Vagina (tissue), 2 donors: ENCODE results near the gene CEP104. TPM values are rescaled to one million over a fixed set of nuclear protein-coding genes. Genes with fewer than 3 reads are reported as not detected.

Experiments used
- DNase-seq, 2 donors: peaks; one replicate each; pipeline ENCODE4 v3.0.0-alpha.2; 2017; ENCODE audit errors: extremely low spot score in 2 of 2
- H3K27ac ChIP-seq: fragments of 200-600 bp; sonication (generic); one replicate; pipeline ENCODE4 v1.5.1; 2019
- H3K27me3 ChIP-seq: fragments of 200-600 bp; sonication (generic); one replicate; pipeline ENCODE4 v1.5.1; 2019
- H3K36me3 ChIP-seq, 2 donors: fragments of 200-600 bp; sonication (generic); one replicate each; pipeline ENCODE4 v1.5.1; 2017 to 2019
- H3K4me1 ChIP-seq: fragments of 200-600 bp; sonication (generic); one replicate; pipeline ENCODE4 v1.5.1; 2019
- H3K4me3 ChIP-seq, 2 donors: fragments of 200-600 bp; sonication (generic); 1 replicate in 1 of 2; 2 replicates in 1 of 2; pipeline ENCODE4 v1.5.1; 2016 to 2019
- H3K9me3 ChIP-seq: fragments of 200-600 bp; sonication (generic); one replicate; pipeline ENCODE4 v1.5.1; 2019
- CTCF ChIP-seq, 3 experiments: fragments of 450-650 bp in 2 of 3; fragments of 200-600 bp in 1 of 3; sonication (generic) in 1 of 3; IDR thresholded peaks; one replicate each; pipeline ENCODE4 v1.5.1; 2017 to 2019; ENCODE audit warnings: antibody characterized with exemption in 3 of 3, mild to moderate bottlenecking in 2 of 3, moderate library complexity in 2 of 3
- POLR2A ChIP-seq, 2 donors: fragments of 450-650 bp; IDR thresholded peaks; one replicate each; pipeline ENCODE4 v1.6.1; 2017; ENCODE audit warnings: antibody characterized with exemption in 2 of 2, mild to moderate bottlenecking in 2 of 2, moderate library complexity in 2 of 2
- POLR2AphosphoS5 ChIP-seq, 2 donors: sonication (generic); formaldehyde crosslinking; IDR thresholded peaks; one replicate each; pipeline ENCODE4 v1.9.0; 2017; ENCODE audit warnings: antibody characterized with exemption in 2 of 2, mild to moderate bottlenecking in 2 of 2, low read depth in 1 of 2; ENCODE audit not compliant: insufficient read depth in 1 of 2
- intact Hi-C: fragments of 100-400 bp; cut with DNase I; formaldehyde crosslinking; loops from one replicate; pipeline ENCODE4 v1.15.1; 2023
- total RNA-seq: library from RNA; depleted of rRNA; stranded (reverse); fragments of >200 nt; gene quantifications from one replicate; pipeline ENCODE4 v1.2.3, GENCODE V29; 2016

Gene CEP104
- total RNA-seq, 1 donor from 2014 or later: 62.9 TPM

DNA sequence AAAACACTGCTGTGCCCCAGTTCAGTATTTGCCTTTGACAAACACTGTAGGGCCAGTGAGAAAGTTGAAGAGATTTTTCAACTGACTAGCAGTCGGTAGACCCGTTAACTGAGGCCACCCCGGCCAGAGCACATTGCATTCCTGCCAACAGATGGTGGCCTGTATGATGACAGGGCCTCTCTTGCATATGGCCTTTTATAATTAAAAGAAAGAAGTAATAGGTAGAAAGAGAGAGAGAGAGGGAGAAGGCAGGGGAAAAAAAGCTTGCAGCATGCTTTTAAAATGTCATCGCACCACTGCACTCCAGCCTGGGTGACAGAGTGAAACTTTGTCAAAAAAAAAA is 47.8 kb upstream of the CEP104 start:
- intact Hi-C loops: no loop called here
- no peak for DNase-seq
- Histone ChIP-seq H3K9me3 (no peaks in the 10 kb centered on the region), H3K36me3 (no peaks in the 10 kb centered on the region), H3K27ac (no peak overlapping the region), H3K27me3 (no peaks in the 10 kb centered on the region), H3K4me1 (peaks cover under 1% of the 10 kb centered on the region), H3K4me3 (no peak overlapping the region)
- no peak for TF ChIP-seq CTCF (IDR thresholded peaks at IDR 0.05)
- no peak for TF ChIP-seq POLR2AphosphoS5 (IDR thresholded peaks at IDR 0.05; ENCODE audit: insufficient read depth in 1 of 2, low read depth in 1 of 2)
- no peak for TF ChIP-seq POLR2A (IDR thresholded peaks at IDR 0.05)

GRCh38 chr1:3904006-3904842 is 47.2 kb upstream of the CEP104 start:
- H3K4me3 ChIP-seq: no peak overlapping the region
- no peak overlapping the region for H3K27ac ChIP-seq
- intact Hi-C loops: no loop called here
- DNase-seq: no peak
- TF ChIP-seq CTCF (IDR thresholded peaks at IDR 0.05): no peak
- TF ChIP-seq POLR2AphosphoS5 (IDR thresholded peaks at IDR 0.05; ENCODE audit: insufficient read depth in 1 of 2, low read depth in 1 of 2): no peak
- TF ChIP-seq POLR2A (IDR thresholded peaks at IDR 0.05): no peak
- H3K9me3 ChIP-seq: no peaks in the 10 kb centered on the region
- no peaks in the 10 kb centered on the region for H3K27me3 ChIP-seq
- H3K4me1 ChIP-seq: peaks cover 7% of the 10 kb centered on the region
- no peaks in the 10 kb centered on the region for H3K36me3 ChIP-seq

DNA sequence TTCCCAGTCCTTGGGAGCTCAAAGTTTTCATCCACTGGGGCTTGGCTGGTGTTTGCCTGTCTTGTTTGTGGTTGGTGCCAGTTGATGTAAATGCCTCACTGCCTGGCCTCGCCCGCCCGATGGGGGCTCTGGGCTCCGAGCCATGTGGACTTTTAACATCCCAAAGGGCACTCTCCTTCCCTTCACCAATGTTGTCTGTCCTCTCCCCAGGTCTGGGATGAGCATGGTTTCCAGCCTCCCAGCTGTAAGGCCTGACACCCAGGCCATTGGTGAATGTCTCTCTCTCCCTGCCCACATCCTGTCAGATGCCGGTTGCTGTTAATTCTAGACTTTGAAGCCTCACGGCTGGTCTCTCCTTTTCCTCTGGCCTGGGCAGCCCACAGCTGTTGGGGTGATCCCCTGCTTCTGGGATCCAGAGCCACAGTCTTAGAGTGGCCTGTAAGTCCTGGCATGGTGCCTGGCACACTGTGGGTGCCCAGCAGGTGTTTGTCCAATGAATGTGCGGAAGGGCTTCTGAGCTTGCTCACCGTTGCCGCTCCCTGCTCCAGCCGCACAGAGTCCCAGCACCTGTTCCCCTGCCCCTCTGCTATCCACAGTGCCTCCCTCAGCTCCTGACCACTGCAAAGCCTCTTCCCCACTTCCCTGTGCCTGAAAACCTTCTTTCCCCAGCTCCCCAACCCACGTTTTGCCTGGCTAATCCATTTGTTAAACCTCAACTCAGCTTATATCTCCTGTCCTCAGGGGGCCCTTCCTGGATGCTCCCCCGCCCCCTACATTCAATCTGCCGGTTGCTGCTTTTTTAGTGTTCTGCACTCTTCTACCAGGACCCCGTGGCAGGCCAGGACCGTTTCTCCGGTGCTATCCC is 46.4 kb upstream of the CEP104 start:
- Histone ChIP-seq H3K4me1 (peaks cover 11% of the 10 kb centered on the region), H3K27ac (no peak overlapping the region), H3K36me3 (no peaks in the 10 kb centered on the region), H3K4me3 (no peak overlapping the region), H3K9me3 (peaks cover 2% of the 10 kb centered on the region), H3K27me3 (no peaks in the 10 kb centered on the region)
- no peak for DNase-seq
- TF ChIP-seq POLR2A (IDR thresholded peaks at IDR 0.05) (no peak), POLR2AphosphoS5 (IDR thresholded peaks at IDR 0.05; ENCODE audit: insufficient read depth in 1 of 2, low read depth in 1 of 2) (no peak), CTCF (IDR thresholded peaks at IDR 0.05) (no peak)
- intact Hi-C loops: no loop called here

GRCh38 chr1:3902571-3903091 is 45.6 kb upstream of the CEP104 start:
- intact Hi-C loops: no loop called here
- Histone ChIP-seq H3K9me3 (peaks cover 7% of the 10 kb centered on the region), H3K4me3 (no peak overlapping the region), H3K27me3 (no peaks in the 10 kb centered on the region), H3K36me3 (no peaks in the 10 kb centered on the region), H3K4me1 (peaks cover 11% of the 10 kb centered on the region), H3K27ac (no peak overlapping the region)
- no peak for TF ChIP-seq POLR2AphosphoS5 (IDR thresholded peaks at IDR 0.05; ENCODE audit: insufficient read depth in 1 of 2, low read depth in 1 of 2)
- TF ChIP-seq CTCF (IDR thresholded peaks at IDR 0.05): no peak
- no peak for TF ChIP-seq POLR2A (IDR thresholded peaks at IDR 0.05)
- no peak for DNase-seq
